Stimulated activated CD8-positive, alpha-beta memory T cell treated with anti-CD3 and anti-CD28 coated beads, Interleukin-4, amount 100 ng/mL, for 48 hours (primary cell): ENCODE data around the gene SGSM1.

Experiments used
- DNase-seq: peaks from one replicate; pipeline ENCODE4 v3.0.0-alpha.2; 2020

Gene SGSM1

GRCh38 chr22:24954114-24954463 lies 148.1 kb downstream of the SGSM1 start:
- DNase-seq: no peak

DNA sequence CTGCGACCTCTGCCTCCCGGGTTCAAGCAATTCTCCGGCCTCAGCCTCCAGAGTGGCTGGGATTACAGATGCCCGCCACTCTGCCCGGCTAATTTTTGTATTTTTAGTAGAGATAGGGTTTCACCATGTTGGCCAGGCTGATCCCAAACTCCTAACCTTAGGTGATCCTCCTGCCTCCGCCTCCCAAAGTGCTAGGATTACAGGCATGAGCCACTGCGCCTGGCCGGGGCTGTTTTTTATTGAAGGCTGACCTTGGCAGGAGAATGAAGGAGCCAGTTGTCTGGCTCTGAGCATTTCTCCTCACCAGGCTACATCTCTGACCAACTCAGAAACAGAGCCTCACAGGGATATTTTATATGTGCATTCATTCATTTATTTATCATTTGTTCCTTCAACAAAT lies 148.8 kb downstream of the SGSM1 start:
- DNase-seq: no peak

- no peak for DNase-seq
Measured at GRCh38 chr22:24957043-24957442, 151.0 kb downstream of the SGSM1 start.

GRCh38 chr22:24961217-24961844 lies 155.3 kb downstream of the SGSM1 start:
- no peak for DNase-seq

GRCh38 chr22:24962094-24962493 lies 156.1 kb downstream of the SGSM1 start:
- DNase-seq: no peak

DNA sequence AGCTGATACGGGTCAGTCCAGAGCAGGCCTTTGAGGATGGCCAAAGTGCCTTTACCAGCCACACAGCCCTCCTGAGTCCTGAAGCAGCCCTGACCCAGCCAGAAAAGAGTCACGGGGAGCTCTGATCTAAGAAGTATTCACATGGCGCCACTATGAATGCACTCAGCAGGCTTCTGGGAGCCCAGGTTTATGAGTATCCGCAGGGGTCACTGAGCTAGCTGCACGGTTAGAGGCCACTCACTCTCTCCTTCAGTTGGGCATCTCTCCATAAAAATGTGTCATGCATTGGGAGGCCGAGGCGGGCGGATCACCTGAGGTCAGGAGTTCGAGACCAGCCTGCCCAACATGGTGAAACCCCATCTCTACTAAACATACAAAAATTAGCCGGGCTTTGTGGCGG lies 156.8 kb downstream of the SGSM1 start:
- DNase-seq: no peak

- DNase-seq: no peak
Measured at GRCh38 chr22:24964441-24964840, 158.4 kb downstream of the SGSM1 start.

- DNase-seq: no peak
Measured at GRCh38 chr22:24965822-24966626, 160.0 kb downstream of the SGSM1 start.

- no peak for DNase-seq
Measured at GRCh38 chr22:24968066-24968561, 162.1 kb downstream of the SGSM1 start.

GRCh38 chr22:24969560-24970301 lies 163.7 kb downstream of the SGSM1 start:
- no peak for DNase-seq

- no peak for DNase-seq
Measured at GRCh38 chr22:24972369-24972768, 166.4 kb downstream of the SGSM1 start.

DNA sequence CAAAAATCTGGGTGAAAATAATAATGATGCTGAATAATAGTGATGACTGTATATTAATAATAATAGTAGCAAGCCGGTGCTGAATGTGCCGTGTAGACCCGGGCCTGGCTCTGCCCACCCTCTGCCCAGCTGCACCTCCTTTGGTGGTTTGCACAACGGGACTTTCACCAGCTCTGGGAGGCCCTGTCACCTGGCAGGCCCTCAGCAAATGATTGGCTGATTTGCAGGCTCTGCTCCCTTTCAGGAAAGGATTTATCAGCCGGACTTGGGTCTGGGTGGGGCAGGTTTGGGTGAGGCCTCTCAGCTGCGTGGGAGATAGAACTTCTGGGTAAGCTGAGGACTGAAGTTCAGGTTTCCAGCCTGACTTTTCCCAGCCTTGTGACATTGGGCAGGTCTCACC lies 167.9 kb downstream of the SGSM1 start:
- no peak for DNase-seq

DNA sequence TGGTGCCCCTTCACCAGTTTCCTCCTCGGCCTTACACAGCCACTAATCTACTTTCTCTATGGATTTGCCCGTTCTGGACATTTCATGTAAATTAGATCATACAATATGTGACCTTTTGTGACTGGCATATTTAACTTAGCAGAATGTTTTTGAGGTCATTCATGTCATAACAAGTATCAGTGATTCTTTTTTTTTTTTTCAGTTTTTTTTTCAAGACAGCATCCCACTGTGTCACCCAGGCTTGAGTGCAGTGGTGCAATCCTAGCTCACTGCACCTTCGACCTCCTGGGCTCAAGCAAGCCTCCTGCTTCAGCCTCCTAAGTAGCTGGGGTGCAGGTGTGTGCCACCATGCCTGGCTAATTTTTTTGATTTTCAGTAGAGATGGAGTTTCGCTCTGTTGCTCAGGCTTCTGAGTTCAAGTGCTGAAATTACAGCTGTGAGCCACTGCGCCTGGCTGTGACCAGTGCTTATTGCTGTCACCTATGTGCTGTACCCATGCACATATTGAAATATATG lies 169.2 kb downstream of the SGSM1 start:
- DNase-seq: no peak

- DNase-seq: no peak
Measured at GRCh38 chr22:24975813-24976341, 169.9 kb downstream of the SGSM1 start.

GRCh38 chr22:24976442-24977218 lies 170.6 kb downstream of the SGSM1 start:
- DNase-seq: no peak
